Spinal cord (tissue), 10 donors: Measurements from ENCODE around the gene SLC16A6. TPM values are rescaled to one million over a fixed set of nuclear protein-coding genes. Genes with fewer than 3 reads are reported as not detected.
"Not testable (repeated sequence)": the region's sequence is repeated elsewhere in the genome, so short reads cannot be mapped to it uniquely, and the experiment has no call there.

Experiments
- DNase-seq, 6 donors: peaks; one replicate each; pipeline versions ENCODE4 v3.0.0 to v3.0.0-alpha.2; 2013 to 2015; ENCODE audit warnings: low spot score in 6 of 6, low read depth in 4 of 6
- H3K27ac ChIP-seq: one replicate; pipeline ENCODE4 v1.5.1; 2013; ENCODE audit warnings: low read depth, low read length, control low read depth
- H3K27me3 ChIP-seq: one replicate; pipeline ENCODE4 v1.6.1; 2013; ENCODE audit warnings: low read length; ENCODE audit not compliant: control insufficient read depth, insufficient read depth
- H3K36me3 ChIP-seq: one replicate; pipeline ENCODE4 v1.6.1; 2013; ENCODE audit warnings: low read length; ENCODE audit not compliant: control insufficient read depth, insufficient read depth
- H3K4me1 ChIP-seq: one replicate; pipeline ENCODE4 v1.6.1; 2013; ENCODE audit warnings: low read length; ENCODE audit not compliant: control insufficient read depth, insufficient read depth
- H3K4me3 ChIP-seq: one replicate; pipeline ENCODE4 v1.5.1; 2013; ENCODE audit warnings: low read depth, low read length, control low read depth
- H3K9me3 ChIP-seq: one replicate; pipeline ENCODE4 v1.6.1; 2013; ENCODE audit warnings: low read length; ENCODE audit not compliant: control insufficient read depth, insufficient read depth
- WGBS: methylation state at CpG from one replicate; pipeline ENCODE4 v1.1.5; 2013; ENCODE audit warnings: missing lambda C conversion rate; ENCODE audit not compliant: insufficient coverage; 5-methylcytosine and 5-hydroxymethylcytosine counted together
- polyA plus RNA-seq, 2 donors: library from polyadenylated mRNA; unstranded; fragments of 120-200 nt; gene quantifications; one replicate each; pipeline ENCODE4 v1.2.1, GENCODE V29; 2013; ENCODE audit not compliant: insufficient read length in 2 of 2
- total RNA-seq, 2 donors: library from RNA; depleted of rRNA in 1 of 2; stranded (reverse); fragments of 120-200 nt in 1 of 2; fragments of >200 nt in 1 of 2; gene quantifications; one replicate each; pipeline versions ENCODE4 v1.2.3 to v1.2.4, GENCODE V29; 2013 to 2014
- donor health status: healthy.

The SLC16A6 gene
- total and polyA plus RNA-seq, 4 donors, result 2.3 to 36.5 (median 9.4) TPM

DNA sequence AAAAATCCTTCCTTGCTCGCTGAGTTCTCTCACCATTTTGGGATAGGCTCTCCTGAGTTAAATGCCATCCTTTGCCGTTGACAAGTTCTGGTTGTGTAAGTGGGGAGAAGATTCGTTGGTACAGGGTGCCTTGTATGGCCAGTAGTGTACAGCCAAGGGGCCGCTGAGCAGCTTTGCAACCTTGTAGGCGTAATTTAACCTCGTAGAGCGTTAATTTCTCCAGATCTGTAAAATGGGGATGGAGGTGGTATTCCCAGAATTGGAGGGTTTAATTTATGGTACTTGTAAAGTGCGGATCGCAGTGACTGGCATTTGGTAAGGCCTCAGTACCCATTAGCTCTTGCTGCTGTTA lies 1.7 kb upstream of the SLC16A6 start:
- DNase-seq, result no peak
- Histone ChIP-seq H3K27me3 (peaks cover 12% of the 10 kb centered on the region), H3K27ac (peak overlapping the region; percentile 77), H3K4me1 (peaks cover 26% of the 10 kb centered on the region), H3K9me3 (no peaks in the 10 kb centered on the region), H3K4me3 (peak overlapping the region; percentile 61), H3K36me3 (no peaks in the 10 kb centered on the region)
- 21% methylated on average over 9 of the region's 9 CpGs for WGBS

DNA sequence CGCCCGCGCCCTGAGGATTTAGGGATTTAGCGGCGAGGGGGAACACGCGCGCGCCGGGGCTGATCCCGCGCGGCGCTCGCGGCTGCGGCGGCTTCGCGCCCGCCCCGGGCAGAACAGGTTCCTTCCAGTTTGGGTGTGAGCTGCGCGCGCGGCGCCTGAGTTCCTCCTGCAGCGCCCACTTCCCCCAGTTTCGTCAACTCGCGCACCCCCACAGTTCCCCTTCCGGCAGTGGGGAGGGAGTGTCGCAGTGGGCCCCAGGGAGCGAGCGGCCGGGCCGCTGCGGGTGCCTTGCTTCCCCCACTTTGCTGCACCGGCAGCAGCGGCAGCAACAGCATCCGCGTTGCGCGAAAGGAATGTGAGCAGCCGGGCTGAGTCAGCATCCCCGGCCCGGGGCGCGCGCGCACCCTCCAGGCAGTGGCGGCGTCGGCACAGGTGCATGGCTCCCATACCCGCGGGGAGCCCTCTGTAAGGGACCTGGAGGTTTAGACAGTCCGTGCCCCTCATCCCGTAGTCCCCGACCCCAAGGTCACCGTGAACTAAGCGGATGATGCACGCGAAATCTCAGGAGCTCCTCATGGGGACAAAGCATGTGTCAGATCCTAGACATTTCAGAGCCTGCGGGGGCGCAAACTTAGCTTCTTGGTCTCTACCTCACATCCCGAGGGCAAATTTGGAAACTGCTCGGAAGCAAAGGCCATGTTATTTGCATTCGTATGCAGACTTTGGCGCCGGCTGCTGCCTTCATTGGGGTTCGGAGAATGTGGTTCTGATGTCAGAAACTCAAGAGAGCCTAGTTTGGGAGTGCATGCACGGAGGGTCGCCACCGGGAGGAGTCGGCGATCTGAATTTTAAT lies 1.1 kb upstream of the SLC16A6 start:
- under 1% methylated on average over 71 of the region's 76 CpGs for WGBS
- Histone ChIP-seq H3K27ac (peak overlapping the region; percentile 77), H3K4me3 (peak overlapping the region; percentile 61), H3K4me1 (peaks cover 26% of the 10 kb centered on the region), H3K36me3 (no peaks in the 10 kb centered on the region), H3K27me3 (peaks cover 12% of the 10 kb centered on the region), H3K9me3 (no peaks in the 10 kb centered on the region)
- DNase-seq, result peak in 3 of 6 donors; percentile 35 to 86 (median 83)

DNA sequence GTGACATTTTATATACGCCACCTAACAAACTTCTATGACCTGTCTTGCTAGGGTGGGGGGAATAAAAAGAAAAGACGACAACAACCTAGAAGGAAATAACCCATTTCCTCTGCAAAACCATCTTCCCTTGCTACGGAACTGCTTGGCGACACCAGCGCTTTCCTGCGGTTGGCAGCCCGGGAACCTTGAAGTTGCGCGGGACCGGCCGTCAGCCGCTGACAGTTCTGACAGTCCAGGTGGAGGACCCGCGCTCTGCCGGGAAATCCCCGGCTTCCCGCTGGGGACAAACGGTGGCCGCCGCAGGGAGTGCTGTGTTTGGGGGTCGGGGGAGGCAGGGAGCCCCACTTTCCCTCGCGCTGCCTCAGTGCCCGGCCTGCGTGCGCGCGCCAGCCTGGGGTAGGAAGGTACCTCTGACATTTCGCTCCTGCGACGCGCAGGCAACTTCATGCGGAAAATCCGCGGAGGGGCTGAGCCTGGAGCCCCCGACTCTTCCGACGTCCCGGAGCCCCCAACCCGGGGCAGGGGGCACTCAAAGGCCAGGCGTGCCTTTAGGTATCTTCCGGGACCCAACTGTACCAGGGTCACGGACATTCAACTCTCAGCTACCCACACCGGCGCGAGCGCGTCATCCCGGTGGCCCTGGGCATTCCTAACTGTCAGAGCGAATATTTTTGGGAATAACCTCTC lies 516 bp downstream of the SLC16A6 start:
- Histone ChIP-seq H3K9me3 (no peaks in the 10 kb centered on the region), H3K4me3 (peak overlapping the region; percentile 59), H3K36me3 (no peaks in the 10 kb centered on the region), H3K4me1 (peaks cover 26% of the 10 kb centered on the region), H3K27ac (peak overlapping the region; percentile 64), H3K27me3 (peaks cover 12% of the 10 kb centered on the region)
- DNase-seq, result peak in 2 of 6 donors; percentile 36 to 55
- WGBS, result under 1% methylated on average over 46 of the region's 50 CpGs

DNA sequence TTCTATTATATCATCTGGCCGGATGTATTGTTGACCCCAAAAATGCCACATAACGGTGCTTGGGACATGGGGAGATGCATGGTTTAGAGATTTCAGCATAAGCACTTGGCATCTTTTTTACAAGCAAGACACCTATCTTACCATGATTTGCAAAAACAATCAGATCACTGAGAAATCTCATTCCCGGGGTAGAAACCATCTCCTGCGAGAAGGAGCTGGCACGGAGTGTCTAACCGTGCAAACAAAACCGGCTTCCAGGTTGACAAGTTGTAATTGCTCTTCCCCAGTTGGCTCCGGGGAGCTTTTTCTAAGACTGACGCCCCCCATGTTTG lies 1.0 kb downstream of the SLC16A6 start:
- H3K4me3 ChIP-seq, result peak overlapping the region; percentile 59
- H3K36me3 ChIP-seq, result no peaks in the 10 kb centered on the region
- DNase-seq, result peak in 1 of 6 donors; percentile 30
- peak overlapping the region; percentile 64 for H3K27ac ChIP-seq
- 3% methylated on average over 5 of the region's 9 CpGs for WGBS
- H3K9me3 ChIP-seq, result no peaks in the 10 kb centered on the region
- peaks cover 26% of the 10 kb centered on the region for H3K4me1 ChIP-seq
- peaks cover 12% of the 10 kb centered on the region for H3K27me3 ChIP-seq

DNA sequence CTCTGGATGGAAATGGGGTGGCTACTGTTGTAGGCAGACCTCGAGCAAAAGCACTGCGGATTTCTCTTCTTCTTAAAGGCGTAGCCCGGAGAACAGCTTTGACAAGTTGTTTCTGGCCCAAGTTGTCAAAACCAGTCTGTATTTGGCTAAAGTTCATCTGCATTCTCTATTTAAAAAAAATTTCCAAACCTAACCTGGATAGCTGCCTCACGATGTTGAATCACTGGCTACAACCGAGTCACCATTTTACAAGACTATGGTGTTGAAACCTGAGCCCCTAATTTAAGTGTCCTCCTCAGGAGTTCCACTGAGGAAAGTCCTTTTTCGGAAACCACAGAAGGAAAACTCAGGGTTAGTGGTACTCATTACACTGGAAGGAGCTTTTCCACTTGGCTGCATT lies 1.5 kb downstream of the SLC16A6 start:
- H3K27me3 ChIP-seq, result peaks cover 12% of the 10 kb centered on the region
- no peak for DNase-seq
- H3K36me3 ChIP-seq, result no peaks in the 10 kb centered on the region
- H3K4me1 ChIP-seq, result peaks cover 26% of the 10 kb centered on the region
- 81% methylated on average over 6 of the region's 7 CpGs for WGBS
- H3K9me3 ChIP-seq, result no peaks in the 10 kb centered on the region
- H3K27ac ChIP-seq, result peak overlapping the region; percentile 16
- peak overlapping the region; percentile 59 for H3K4me3 ChIP-seq

DNA sequence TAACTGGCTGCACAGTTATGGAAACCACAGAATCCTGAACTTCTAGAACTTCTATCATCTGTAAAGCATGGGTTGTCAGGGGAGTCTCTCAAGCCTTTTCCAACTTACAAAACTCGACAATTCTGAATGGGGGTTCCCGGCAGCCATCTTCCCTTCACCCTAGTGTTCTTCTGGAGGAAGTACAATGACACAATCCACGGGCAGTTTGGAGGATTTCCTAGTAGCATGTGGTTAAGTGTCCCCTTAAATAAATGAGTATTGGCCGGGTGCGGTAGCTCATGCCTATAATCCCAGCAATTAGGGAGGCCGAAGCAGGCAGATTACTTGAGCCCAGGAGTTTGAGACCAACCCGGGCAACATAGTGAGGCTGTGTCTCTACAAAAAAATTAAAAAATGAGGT lies 2.1 kb downstream of the SLC16A6 start:
- peaks cover 12% of the 10 kb centered on the region for H3K27me3 ChIP-seq
- DNase-seq, result no peak
- H3K36me3 ChIP-seq, result no peaks in the 10 kb centered on the region
- H3K27ac ChIP-seq, result no peak overlapping the region
- H3K9me3 ChIP-seq, result no peaks in the 10 kb centered on the region
- 80% methylated on average over 4 of the region's 7 CpGs for WGBS
- peak overlapping the region; percentile 59 for H3K4me3 ChIP-seq
- peaks cover 19% of the 10 kb centered on the region for H3K4me1 ChIP-seq

DNA sequence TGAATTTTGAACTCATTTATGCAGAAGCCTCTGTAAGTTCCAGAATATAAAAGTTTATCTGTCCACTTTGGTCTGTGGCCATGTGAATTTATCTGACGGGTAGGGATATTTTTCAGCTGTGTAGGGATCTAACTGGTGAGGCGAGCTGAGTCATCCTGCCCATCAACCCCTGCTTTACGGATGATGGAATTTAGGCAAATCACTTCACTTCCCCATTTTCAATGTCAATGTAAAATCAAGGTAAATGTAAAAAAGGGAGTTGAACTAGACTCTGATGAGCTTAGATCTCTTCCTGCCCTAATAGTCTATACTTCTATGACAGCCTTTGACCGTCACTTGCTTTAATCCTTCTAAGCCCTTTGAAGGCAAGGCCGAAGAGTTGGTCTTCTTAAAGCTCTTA lies 2.6 kb downstream of the SLC16A6 start:
- H3K4me1 ChIP-seq, result peaks cover 19% of the 10 kb centered on the region
- WGBS, result 100% methylated on average over 1 of the region's 5 CpGs
- H3K27ac ChIP-seq, result no peak overlapping the region
- peaks cover 12% of the 10 kb centered on the region for H3K27me3 ChIP-seq
- H3K36me3 ChIP-seq, result no peaks in the 10 kb centered on the region
- no peaks in the 10 kb centered on the region for H3K9me3 ChIP-seq
- H3K4me3 ChIP-seq, result no peak overlapping the region
- no peak for DNase-seq

DNA sequence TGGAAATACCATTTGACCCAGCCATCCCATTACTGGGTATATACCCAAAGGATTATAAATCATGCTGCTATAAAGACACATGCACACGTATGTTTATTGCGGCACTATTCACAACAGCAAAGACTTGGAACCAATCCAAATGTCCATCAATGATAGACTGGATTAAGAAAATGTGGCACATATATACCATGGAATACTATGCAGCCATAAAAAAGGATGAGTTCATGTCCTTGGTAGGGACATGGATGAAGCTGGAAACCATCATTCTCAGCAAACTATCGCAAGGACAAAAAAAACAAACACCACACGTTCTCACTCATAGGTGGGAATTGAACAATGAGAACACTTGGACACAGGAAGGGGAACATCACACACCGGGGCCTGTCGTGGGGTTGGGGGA lies 9.0 kb downstream of the SLC16A6 start:
- H3K4me1 ChIP-seq, H3K27ac ChIP-seq, H3K36me3 ChIP-seq, H3K9me3 ChIP-seq, DNase-seq, H3K27me3 ChIP-seq, H3K4me3 ChIP-seq: not testable (repeated sequence)
- WGBS, result no CpG with 5 or more reads among the region's 6 CpGs

DNA sequence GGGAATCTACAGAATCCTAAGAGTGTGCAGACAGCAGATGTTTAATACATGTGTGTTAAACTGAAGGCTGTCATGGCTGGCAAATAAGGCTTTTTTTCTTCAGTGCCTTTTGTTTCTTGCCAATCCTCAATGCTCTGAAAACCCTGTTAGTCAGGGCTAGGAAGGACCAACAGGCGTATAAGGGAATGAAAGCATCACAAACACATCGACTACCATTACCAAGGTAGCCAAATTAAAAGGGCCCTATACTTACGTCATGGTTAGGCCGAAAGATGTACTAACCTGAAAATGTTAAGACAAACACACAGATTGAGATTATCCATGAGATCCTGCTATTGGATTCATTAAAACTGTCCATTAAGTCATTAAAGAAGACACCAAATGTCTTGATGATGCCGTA lies 13.1 kb downstream of the SLC16A6 start:
- 100% methylated on average over 4 of the region's 5 CpGs for WGBS
- Histone ChIP-seq H3K9me3 (no peaks in the 10 kb centered on the region), H3K36me3 (no peaks in the 10 kb centered on the region), H3K27me3 (no peaks in the 10 kb centered on the region), H3K4me3 (no peak overlapping the region), H3K27ac (no peak overlapping the region), H3K4me1 (no peaks in the 10 kb centered on the region)
- no peak for DNase-seq

DNA sequence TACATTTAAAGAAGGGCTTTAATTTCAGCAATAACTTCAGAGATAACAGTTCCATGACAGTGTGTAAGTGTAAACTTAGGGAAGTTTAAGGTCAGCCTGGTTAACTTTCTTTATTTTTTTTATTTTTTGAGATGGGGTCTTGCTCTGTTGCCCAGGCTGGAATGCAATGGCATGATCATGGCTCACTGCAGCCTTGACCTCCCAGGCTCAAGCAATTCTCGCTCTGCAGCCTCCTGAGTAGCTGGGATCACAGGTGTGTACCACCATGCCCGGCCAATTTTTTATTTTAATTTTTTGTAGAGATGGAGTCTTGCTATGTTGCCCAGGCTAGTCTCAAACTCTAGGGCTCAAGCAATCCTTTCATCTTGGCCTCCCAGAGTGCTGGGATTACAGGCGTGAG lies 14.6 kb downstream of the SLC16A6 start:
- H3K9me3 ChIP-seq, H3K27me3 ChIP-seq, DNase-seq, H3K4me1 ChIP-seq, H3K27ac ChIP-seq, H3K4me3 ChIP-seq, H3K36me3 ChIP-seq: not testable (repeated sequence)
- 100% methylated on average over 2 of the region's 3 CpGs for WGBS
